Measurements from ENCODE around the gene ARID1B. TPM values are rescaled to one million over a fixed set of nuclear protein-coding genes. Genes with fewer than 3 reads are reported as not detected.
A peak's percentile ranks its signal among the peaks of the same experiment; 100 is the strongest.
"Not testable (repeated sequence)": the region's sequence is repeated elsewhere in the genome, so short reads cannot be mapped to it uniquely, and the experiment has no call there.

The ARID1B gene
- total RNA-seq, 4 donors from 2014 or later = 157 to 315 (median 206) TPM

- Histone ChIP-seq H3K4me3 (replicated peaks in 1 of 3) (no peak overlapping the region), H3K27ac (no peak overlapping the region), H3K27me3 (no peaks in the 10 kb centered on the region), H3K4me1 (peaks cover 23 to 34% of the 10 kb centered on the region in 2 donors), H3K9me3 (no peaks in the 10 kb centered on the region), H3K36me3 (no peaks in the 10 kb centered on the region)
- DNase-seq = no peak
- 39 to 42% methylated on average over 6 of the region's 6 CpGs for WGBS, 2 donors
- TF ChIP-seq POLR2A (IDR thresholded peaks at IDR 0.05) (no peak), CTCF (IDR thresholded peaks at IDR 0.05) (peak; percentile 34 to 74 (median 63))
- intact Hi-C loops (cut with DNase I) = loop anchor here (10.0 kb wide), 1 partner anchor 150 kb away; no protein-coding TSS in a partner anchor
Measured at GRCh38 chr6:157034436-157035230, 257.5 kb downstream of the ARID1B start.

GRCh38 chr6:157035546-157035945 is 258.4 kb downstream of the ARID1B start:
- TF ChIP-seq CTCF (IDR thresholded peaks at IDR 0.05) (no peak), POLR2A (IDR thresholded peaks at IDR 0.05) (no peak)
- no peaks in the 10 kb centered on the region for H3K27me3 ChIP-seq
- H3K4me1 ChIP-seq = peaks cover 27 to 34% of the 10 kb centered on the region in 2 donors
- H3K4me3 ChIP-seq (replicated peaks in 1 of 3) = no peak overlapping the region
- no peaks in the 10 kb centered on the region for H3K36me3 ChIP-seq
- WGBS, 2 donors = 94% methylated on average over 2 of the region's 2 CpGs
- DNase-seq = no peak
- no peak overlapping the region for H3K27ac ChIP-seq
- H3K9me3 ChIP-seq = no peaks in the 10 kb centered on the region
- intact Hi-C loops (cut with DNase I) = loop anchor here (10.0 kb wide), 1 partner anchor 149 kb away; no protein-coding TSS in a partner anchor

GRCh38 chr6:157036245-157036711 is 259.1 kb downstream of the ARID1B start:
- Histone ChIP-seq H3K9me3 (no peaks in the 10 kb centered on the region), H3K4me3 (replicated peaks in 1 of 3) (no peak overlapping the region), H3K36me3 (no peaks in the 10 kb centered on the region), H3K27me3 (no peaks in the 10 kb centered on the region), H3K4me1 (peaks cover 27 to 34% of the 10 kb centered on the region in 2 donors), H3K27ac (peak overlapping the region in 1 of 3 donors; percentile 15)
- DNase-seq = peak; percentile 62 to 70
- WGBS, 2 donors = 58 to 71% methylated on average over 5 of the region's 5 CpGs
- intact Hi-C loops (cut with DNase I) = loop anchor here (10.0 kb wide), 1 partner anchor 149 kb away; no protein-coding TSS in a partner anchor
- TF ChIP-seq POLR2A (IDR thresholded peaks at IDR 0.05) (no peak), CTCF (IDR thresholded peaks at IDR 0.05) (no peak)

GRCh38 chr6:157037165-157037564 is 260.0 kb downstream of the ARID1B start:
- H3K36me3 ChIP-seq = no peaks in the 10 kb centered on the region
- H3K9me3 ChIP-seq = no peaks in the 10 kb centered on the region
- no peak for DNase-seq
- no peaks in the 10 kb centered on the region for H3K27me3 ChIP-seq
- H3K4me3 ChIP-seq (replicated peaks in 1 of 3) = no peak overlapping the region
- 90 to 92% methylated on average over 8 of the region's 8 CpGs for WGBS, 2 donors
- peaks cover 27 to 34% of the 10 kb centered on the region in 2 donors for H3K4me1 ChIP-seq
- TF ChIP-seq POLR2A (IDR thresholded peaks at IDR 0.05) (no peak), CTCF (IDR thresholded peaks at IDR 0.05) (no peak)
- H3K27ac ChIP-seq = no peak overlapping the region
- intact Hi-C loops (cut with DNase I) = loop anchor here (10.0 kb wide), 1 partner anchor 148 kb away; no protein-coding TSS in a partner anchor

- intact Hi-C loops (cut with DNase I) = loop anchor here (10.0 kb wide), 1 partner anchor 146 kb away; no protein-coding TSS in a partner anchor
- Histone ChIP-seq H3K36me3 (no peaks in the 10 kb centered on the region), H3K27me3 (no peaks in the 10 kb centered on the region), H3K27ac (no peak overlapping the region), H3K4me3 (replicated peaks in 1 of 3) (no peak overlapping the region), H3K9me3 (no peaks in the 10 kb centered on the region), H3K4me1 (peaks cover 25 to 26% of the 10 kb centered on the region in 2 donors)
- 94 to 97% methylated on average over 7 of the region's 7 CpGs for WGBS, 2 donors
- DNase-seq = peak in 1 of 2 donors; percentile 17
- TF ChIP-seq POLR2A (IDR thresholded peaks at IDR 0.05) (no peak), CTCF (IDR thresholded peaks at IDR 0.05) (no peak)
Measured at GRCh38 chr6:157038610-157039009, 261.4 kb downstream of the ARID1B start.

GRCh38 chr6:157039639-157040038 is 262.5 kb downstream of the ARID1B start:
- 97 to 98% methylated on average over 4 of the region's 4 CpGs for WGBS, 2 donors
- H3K36me3 ChIP-seq; DNase-seq; H3K9me3 ChIP-seq; H3K27ac ChIP-seq; H3K4me3 ChIP-seq (replicated peaks in 1 of 3); H3K27me3 ChIP-seq: not testable (repeated sequence)
- peaks cover 17 to 19% of the 10 kb centered on the region in 2 donors for H3K4me1 ChIP-seq
- intact Hi-C loops (cut with DNase I) = loop anchor here (10.0 kb wide), 1 partner anchor 145 kb away; no protein-coding TSS in a partner anchor
